H1 (cell line): Measurements from ENCODE around the gene MNX1.

Experiments
- BACH1 ChIP-seq: IDR thresholded peaks from 2 replicates; pipeline ENCODE4 v1.6.1; 2012; ENCODE audit warnings: low read length, improper control_type of control experiment
- BRCA1 ChIP-seq: IDR thresholded peaks from 2 replicates; pipeline ENCODE4 v1.6.1; 2012; ENCODE audit warnings: low read depth, low read length, improper control_type of control experiment
- CHD2 ChIP-seq: IDR thresholded peaks from 2 replicates; pipeline ENCODE4 v1.6.1; 2012; ENCODE audit warnings: low read length, improper control_type of control experiment
- CTCF ChIP-seq, 3 experiments: IDR thresholded peaks; 1 replicate in 2 of 3; 2 replicates in 1 of 3; pipeline versions ENCODE4 v1.5.1 to v1.6.1; 2011; ENCODE audit warnings: low read length in 3 of 3, mild to moderate bottlenecking in 3 of 3, inconsistent platforms in 2 of 3, low read depth in 1 of 3, moderate library complexity in 1 of 3; ENCODE audit not compliant: insufficient read depth in 1 of 3; ENCODE audit errors: control extremely low read depth in 1 of 3
- EGR1 ChIP-seq: IDR thresholded peaks from 2 replicates; pipeline ENCODE4 v1.6.1; 2011; ENCODE audit warnings: low read depth, low read length, borderline replicate concordance
- EP300 ChIP-seq, 2 experiments: IDR thresholded peaks; 1 replicate in 1 of 2; 2 replicates in 1 of 2; pipeline ENCODE4 v1.6.1; 2011 to 2012; ENCODE audit warnings: low read depth in 2 of 2, low read length in 2 of 2, mild to moderate bottlenecking in 2 of 2, borderline replicate concordance in 1 of 2, inconsistent platforms in 1 of 2, moderate library complexity in 1 of 2
- MAX ChIP-seq: IDR thresholded peaks from 2 replicates; pipeline ENCODE4 v1.6.1; 2012; ENCODE audit warnings: inconsistent platforms
- NRF1 ChIP-seq: IDR thresholded peaks from 2 replicates; pipeline ENCODE4 v1.6.1; 2011; ENCODE audit warnings: mild to moderate bottlenecking, low read depth, low read length, improper control_type of control experiment
- SAP30 ChIP-seq: fragments of 300-600 bp; sonication (generic); IDR thresholded peaks from 2 replicates; pipeline ENCODE4 v1.7.1; 2012; ENCODE audit warnings: low read length, moderate library complexity, mild to moderate bottlenecking, inconsistent platforms; ENCODE audit not compliant: insufficient read depth, insufficient replicate concordance
- TAF1 ChIP-seq: IDR thresholded peaks from 2 replicates; pipeline ENCODE4 v1.6.1; 2011; ENCODE audit warnings: mild to moderate bottlenecking, low read depth, low read length

DNA sequence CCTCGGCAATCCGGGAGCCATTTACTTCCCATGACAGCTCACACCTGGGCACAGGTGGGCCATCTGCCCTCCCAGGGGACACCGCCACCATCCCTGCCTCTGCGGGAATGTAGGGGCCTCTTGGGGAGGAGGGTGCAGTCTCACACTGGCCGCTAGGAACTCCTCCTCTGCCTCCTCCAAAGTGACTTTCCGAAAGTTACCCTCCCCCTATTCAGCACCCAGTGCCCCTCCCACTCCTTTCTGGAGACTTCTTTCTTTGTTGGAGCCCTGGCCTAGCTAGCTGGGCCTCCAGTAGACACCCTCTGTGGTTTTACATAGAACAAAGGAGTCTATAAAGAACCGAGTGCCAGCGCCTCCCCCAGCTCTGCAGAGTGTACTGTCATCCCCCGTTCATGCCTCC, 45.8 kb upstream of the MNX1 start:
- TF ChIP-seq CTCF (IDR thresholded peaks at IDR 0.05; ENCODE audit: control extremely low read depth in 1 of 3, insufficient read depth in 1 of 3, low read depth in 1 of 3, low read length in 3 of 3) (no peak), SAP30 (no peak), MAX (no peak), CHD2 (no peak), BRCA1 (no peak), BACH1 (no peak), NRF1 (no peak), EP300 (IDR thresholded peaks at IDR 0.05; ENCODE audit: borderline replicate concordance in 1 of 2, low read depth in 2 of 2, low read length in 2 of 2) (no peak), EGR1 (no peak), TAF1 (no peak)
